NCI-H345 (cell line): ENCODE measurements around the gene NR5A1.

Source experiments
- DNase-seq: peaks from one replicate; lab custom pipeline; 2025; lab: John Stamatoyannopoulos, UW

The NR5A1 gene

DNA sequence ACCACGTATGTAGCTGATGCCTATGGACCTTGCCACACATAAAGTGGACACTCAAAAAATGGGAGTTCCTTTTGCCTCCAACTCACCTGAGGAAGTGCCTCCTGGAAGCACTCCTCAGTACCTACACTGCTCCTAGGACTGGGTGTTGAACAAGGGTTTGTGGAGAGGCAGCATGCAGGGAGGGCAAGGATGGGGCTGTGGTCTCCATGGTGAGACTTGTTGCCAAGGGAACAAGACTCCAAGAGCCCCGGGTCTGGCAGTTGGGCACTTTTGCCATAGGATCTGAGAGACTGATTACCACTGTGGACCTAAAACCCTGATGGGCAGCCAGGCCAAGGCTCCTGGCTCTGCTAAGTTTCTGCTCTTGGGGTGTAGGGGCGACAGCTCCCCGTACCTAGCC, 6.9 kb upstream of the NR5A1 start:
- no peak for DNase-seq

GRCh38 chr9:124513376-124513994, 6.3 kb upstream of the NR5A1 start:
- DNase-seq: no peak

- DNase-seq: no peak
These were observed 5.6 kb upstream of the NR5A1 start for GRCh38 chr9:124512806-124513204.

GRCh38 chr9:124511891-124512805, 4.9 kb upstream of the NR5A1 start:
- no peak for DNase-seq

- DNase-seq: no peak
These were observed 4.2 kb upstream of the NR5A1 start for GRCh38 chr9:124511426-124511840.

DNA sequence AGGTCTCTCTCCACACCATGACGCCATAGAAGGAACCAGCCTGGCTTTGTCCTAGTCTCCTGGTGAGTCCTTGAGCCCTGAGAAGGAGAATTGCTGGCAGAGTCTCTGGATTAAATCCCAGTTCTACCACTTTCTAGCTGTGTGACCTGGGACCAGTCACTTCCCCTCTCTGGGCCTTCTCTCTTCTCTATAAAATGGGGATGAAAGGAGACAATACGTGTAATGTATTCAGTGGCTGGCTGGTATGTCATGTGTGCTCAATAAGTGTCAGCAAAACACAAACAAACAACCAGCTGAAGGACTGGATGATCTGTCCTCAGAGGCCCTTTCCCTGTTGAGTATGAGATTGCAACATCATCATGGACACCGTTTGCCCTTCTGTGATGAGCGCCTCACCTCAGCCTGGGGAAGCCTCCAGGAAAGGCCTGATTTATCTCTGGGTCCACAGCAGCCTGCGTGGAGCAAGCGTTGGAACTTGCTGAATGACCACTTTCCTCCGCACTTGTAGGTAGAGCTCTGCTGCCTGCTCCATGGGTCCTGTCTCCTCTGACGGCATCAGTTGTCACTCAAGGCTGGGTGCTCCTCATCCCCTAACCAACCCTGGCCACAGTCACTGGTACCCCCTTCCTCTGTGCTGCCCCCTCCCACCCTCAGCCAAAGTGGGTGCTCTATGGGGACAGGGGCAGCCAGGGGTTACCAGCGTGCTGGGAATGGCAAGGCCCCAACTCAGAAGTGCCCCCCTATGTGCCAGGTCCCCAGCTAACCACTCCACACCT, 3.6 kb upstream of the NR5A1 start:
- DNase-seq: no peak

GRCh38 chr9:124507880-124508423, 753 bp upstream of the NR5A1 start:
- DNase-seq: no peak

GRCh38 chr9:124506433-124506832, 766 bp downstream of the NR5A1 start:
- DNase-seq: no peak

GRCh38 chr9:124505901-124506346, 1.3 kb downstream of the NR5A1 start:
- DNase-seq: no peak

DNA sequence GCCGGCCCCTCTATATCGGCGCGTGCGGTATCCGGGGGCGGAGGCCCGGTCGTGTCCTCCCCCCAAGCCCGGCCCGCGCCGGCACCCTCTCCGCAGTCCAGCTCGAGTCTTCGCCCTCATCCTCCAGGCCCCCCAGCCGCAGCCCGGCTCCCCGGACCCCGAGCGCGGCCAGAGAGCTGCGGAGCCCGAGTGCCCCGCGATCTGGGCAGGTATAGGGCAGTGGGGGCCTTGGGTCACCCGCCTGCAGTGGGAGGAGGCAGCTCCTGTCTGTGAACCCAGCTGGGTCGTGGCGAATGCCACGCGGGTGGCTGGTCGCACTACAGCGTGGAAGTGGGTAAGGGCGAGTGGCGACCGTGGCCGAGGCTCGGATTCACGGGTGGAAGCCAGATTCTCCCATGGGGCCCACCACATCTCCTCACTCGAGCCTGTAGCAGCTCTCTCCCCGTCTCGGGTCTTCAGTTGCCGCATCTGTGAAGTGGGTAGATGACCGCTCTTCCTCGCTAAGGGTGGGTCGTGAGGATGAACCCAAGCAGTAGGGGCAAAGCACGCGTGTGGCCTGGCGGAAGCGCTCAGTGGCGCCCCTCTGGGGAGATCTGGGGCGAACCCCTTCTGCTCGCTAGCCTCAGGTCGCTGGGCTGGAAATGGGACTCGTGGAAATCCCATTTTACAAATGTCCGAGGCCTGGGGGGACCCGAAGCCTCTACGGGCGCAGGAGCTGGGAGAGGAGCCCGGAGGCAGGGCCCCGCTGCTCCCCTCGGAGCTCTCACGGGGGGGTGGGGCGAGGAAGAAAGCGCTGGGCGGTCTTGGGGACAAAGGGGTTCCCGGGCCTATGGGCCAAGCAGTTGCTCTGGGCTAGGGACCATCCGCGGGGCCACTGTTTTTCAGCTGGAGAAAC, 1.9 kb downstream of the NR5A1 start:
- no peak for DNase-seq

DNA sequence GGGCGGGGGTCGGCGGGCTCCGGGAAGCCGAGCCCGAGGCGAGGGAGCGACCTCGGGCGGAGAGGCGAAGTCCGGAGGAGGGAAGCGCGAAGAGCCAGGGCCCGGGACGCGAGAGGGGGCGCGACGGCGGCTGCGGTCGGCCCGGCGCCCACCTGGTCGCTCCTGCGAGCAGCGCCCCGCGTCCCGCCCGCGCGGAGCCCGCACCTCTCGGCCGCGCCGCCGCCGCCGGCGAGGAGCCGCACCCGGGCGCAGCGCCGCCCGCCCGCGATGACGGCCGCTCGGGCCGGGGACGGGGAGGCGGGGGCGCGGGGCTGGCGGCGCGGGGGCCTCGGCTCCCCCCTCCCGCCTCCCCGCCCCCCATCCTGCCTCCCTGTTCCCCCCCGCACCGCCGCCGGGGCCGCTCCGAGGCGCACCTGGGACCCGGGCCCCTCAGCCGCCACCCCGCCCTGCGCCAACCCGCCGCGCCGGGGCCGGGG, 2.6 kb downstream of the NR5A1 start:
- DNase-seq: no peak

- DNase-seq: peak; percentile 6
These were observed 3.3 kb downstream of the NR5A1 start for GRCh38 chr9:124503713-124504529.

GRCh38 chr9:124502711-124503702, 4.2 kb downstream of the NR5A1 start:
- DNase-seq: no peak

- no peak for DNase-seq
These were observed 5.4 kb downstream of the NR5A1 start for GRCh38 chr9:124501771-124502320.

DNA sequence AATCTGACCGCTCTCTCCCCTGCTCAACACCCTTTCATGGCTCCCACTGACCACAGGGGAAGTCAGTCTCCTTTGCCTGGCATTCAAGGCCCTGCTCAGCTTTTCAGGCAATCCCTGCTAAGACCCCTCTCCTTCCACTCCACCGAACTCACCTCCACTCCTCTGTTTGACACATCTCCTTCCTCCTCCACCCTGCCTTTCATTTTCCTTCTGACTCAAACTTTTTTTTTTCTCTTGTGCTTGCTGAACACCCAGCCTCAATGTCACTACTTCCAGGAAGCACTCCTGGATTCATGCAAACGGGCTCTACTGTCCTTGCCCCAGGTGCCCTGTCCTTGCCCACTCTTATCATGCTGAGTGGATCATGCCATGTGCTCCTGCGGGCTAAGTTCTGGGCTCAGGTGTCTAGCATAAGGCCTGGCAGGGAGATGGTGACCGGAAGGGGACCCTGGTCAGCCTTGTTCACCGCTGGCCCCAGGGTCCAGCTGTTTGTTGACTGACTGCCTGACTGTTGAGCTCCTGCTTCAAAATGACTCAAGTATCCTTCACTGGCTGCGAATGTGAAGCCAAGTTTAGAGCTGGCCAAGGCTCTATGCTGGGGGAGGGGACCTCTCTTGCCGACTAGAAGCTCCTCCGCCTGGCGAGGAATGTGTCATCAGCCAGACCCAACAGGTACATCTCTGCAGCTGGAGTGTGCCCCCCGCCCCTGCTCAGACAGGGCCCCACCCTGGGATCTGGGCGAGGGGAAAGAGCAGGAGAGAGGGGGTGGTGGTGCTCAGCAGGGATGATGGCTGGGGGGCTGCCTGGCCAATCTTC, 6.2 kb downstream of the NR5A1 start:
- no peak for DNase-seq

- no peak for DNase-seq
These were observed 7.0 kb downstream of the NR5A1 start for GRCh38 chr9:124500028-124500795.

DNA sequence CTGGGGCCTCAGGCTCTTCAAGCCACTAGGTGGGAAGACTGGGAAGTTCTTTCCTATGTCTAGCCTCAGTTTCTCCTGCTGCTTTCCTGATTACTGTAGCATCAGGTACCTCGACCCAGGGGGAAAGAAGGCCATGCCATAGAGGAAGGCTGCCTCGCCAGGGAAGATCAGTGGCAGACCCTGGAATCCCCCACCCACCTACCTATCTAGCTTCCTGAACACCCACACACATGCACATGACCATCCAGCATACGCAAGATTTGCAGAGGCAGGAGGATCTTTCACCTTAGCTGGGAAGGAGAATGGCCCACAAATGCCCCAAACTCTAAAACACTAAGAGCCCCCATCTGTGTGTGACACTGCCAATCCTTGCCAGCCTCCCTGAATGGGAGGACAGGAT, 8.0 kb downstream of the NR5A1 start:
- DNase-seq: no peak
